COLO829 (cell line): ENCODE data around the gene LSP1.
"Not testable (repeated sequence)": the region's sequence is repeated elsewhere in the genome, so short reads cannot be mapped to it uniquely, and the experiment has no call there.

Experiments
- DNase-seq: peaks from one replicate; pipeline ENCODE4 v3.0.0; 2012; ENCODE audit warnings: low spot score

Gene LSP1

DNA sequence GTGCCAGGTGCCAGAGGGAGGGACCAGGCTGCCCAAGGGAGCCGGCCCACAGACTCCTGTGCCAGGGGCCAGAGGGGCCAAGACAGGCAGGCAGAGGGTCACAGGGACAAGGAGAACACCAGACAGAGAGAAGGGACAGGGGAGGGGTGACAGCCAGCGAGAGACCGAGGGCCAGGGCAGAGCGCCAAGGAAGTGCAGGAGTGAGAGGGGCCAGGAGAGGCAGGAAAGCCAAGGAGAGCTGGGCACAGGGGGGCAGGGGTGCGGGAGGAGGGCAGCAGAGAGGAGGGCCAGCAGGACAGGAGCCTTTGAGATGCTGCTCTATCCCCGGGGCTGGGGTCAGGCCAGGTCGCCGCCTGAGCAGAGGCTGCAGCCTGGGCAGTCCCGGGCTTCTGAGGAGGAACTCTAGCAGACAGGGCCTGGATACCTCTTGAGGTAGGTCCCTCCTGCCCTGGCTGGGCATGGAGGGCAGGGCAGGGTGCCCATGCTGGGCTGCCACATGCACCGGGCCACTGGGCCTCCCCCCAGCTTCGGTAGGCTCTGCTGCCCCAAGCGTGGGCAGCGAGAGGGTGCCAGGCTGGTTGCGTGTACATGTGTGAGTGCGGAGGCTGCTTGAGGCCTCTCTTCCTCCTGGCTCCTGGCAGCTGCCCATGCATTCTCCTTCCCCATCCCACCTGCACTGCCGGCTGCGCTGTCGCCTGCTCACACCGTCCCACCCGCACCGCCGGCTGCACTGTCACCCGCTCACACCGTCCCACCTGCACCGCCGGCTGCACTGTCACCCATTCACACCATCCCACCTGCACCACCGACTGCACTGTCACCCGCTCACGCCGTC, 12.2 kb downstream of the LSP1 start:
- no peak for DNase-seq

DNA sequence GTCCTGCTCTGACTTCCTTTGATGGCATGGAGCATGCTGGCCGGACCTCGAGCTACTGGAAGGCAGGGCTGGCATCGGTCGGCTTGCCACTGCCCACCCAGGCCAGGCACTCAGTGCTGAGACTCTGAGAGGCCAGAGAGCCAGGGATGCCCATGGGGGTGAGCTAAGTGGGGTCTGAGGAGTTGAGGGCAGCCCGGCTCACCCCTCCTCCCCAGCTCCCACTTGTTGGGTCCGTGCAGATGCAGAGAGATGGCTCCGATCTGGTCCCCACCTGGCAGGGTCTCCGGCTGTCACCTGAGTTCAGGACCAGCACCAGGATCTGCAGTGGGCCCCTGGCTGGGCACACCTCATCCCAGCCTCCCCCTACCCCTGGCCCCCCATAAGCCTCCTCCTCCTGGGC, 13.3 kb downstream of the LSP1 start:
- DNase-seq, result no peak

DNA sequence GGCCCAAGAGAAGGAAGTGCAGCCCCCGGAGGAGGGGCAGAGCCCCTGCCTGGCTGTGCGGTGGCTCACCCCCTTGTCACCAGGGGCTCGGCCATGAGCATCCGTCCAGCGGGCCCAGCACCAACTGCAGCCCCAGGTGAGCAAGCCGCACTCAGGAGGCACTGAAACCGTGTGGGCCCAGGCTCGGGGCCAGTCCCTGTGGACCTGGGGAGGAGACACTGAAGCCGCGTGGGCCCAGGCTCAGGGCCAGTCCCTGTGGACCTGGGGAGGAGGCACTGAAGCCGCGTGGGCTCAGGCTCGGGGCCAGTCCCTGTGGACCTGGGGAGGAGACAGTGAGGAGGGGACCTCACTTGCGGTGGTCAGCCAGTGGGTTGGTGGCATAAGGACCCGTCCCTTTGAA, 13.9 kb downstream of the LSP1 start:
- DNase-seq, result no peak

GRCh38 chr11:1867381-1867780, 14.5 kb downstream of the LSP1 start:
- no peak for DNase-seq

DNA sequence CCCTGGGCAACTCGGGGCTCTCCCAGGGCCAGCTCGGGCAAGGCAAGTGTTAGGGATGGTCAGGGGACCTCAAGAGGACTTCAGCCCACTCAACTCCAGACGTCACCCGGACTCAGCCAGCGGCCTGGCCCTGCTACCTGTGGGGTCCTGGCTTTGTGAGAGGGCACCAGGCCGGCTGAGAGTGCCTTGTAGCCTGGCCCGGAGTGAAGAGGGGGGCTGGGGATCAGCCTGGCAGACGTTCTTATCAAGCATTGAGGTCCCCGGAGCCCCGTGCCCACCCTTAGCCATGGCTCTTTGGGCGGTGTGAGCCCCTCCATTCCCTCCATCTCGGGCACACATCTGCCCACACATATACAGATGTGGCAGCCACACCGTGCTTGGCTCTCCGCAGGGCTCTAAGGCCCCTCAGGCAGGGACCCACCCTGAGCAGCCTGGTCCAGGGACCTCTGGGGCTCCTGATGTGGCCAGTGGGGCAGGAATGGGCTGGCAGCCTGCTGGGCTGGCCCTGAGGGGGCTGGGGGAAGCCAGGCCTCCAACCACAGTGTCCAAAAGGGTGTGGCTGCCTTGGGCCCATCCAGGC, 15.3 kb downstream of the LSP1 start:
- DNase-seq, result no peak

GRCh38 chr11:1868636-1869291, 15.9 kb downstream of the LSP1 start:
- no peak for DNase-seq

DNA sequence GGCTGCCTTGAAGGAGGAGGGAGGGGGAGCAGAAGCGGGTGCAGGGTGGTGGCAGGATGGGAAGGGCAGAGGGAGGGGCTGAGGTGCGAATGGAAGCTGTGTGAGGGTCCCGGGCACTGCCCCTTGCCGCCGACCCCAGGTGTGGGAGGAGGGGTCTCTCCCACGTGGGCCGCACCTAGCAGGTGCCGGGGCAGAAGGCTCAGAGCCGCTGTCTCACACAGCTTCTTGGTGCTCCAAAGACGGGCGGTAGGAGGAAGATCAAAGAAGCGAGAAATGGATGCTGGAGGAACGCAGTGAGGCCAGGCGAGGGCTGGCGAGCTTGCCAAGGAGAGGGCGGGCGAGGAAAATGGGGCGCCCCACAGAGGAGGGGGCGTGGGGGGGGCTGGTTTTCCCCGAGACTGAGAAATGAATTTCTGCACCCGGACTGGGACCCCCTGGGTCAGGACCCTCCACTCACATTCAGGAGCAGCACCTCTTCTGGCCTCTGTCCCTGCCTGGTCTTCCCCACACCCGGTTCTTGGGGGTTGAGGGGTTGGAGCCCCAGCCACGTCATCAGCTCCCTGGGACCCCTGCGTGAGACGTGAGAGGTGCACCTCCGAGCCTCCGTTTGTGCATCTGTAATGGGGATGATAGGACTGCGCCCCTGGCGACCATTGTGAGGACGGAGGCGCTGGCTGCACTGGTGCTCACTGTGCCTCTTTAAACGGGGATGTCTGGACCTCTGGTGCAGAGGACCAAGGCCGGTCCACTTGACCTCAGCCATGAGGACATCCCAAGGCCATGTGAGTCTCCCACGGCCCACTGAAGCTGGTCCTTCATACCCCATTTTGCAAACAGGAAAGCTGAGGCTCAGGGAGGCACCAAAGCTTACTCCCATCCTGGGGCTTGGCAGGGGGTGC, 16.8 kb downstream of the LSP1 start:
- no peak for DNase-seq

DNA sequence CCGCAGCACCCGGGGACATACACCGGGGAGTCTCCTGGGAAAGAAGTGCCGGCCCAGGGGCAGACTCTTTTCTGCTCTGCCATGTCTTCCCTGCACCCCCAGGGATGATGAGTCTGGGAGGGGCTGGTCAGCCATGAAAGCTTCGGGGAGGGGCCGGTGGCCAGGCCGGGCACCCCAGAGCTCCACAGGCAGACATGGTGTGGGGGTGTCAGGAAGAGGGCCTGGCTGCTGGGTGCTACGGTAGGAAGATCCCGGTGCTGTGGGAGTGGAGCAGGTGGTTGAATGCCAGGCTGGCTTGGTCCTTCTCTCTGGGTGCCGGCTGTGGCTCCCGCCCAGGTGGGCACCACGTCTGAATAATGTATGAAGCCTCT, 17.4 kb downstream of the LSP1 start:
- no peak for DNase-seq

DNA sequence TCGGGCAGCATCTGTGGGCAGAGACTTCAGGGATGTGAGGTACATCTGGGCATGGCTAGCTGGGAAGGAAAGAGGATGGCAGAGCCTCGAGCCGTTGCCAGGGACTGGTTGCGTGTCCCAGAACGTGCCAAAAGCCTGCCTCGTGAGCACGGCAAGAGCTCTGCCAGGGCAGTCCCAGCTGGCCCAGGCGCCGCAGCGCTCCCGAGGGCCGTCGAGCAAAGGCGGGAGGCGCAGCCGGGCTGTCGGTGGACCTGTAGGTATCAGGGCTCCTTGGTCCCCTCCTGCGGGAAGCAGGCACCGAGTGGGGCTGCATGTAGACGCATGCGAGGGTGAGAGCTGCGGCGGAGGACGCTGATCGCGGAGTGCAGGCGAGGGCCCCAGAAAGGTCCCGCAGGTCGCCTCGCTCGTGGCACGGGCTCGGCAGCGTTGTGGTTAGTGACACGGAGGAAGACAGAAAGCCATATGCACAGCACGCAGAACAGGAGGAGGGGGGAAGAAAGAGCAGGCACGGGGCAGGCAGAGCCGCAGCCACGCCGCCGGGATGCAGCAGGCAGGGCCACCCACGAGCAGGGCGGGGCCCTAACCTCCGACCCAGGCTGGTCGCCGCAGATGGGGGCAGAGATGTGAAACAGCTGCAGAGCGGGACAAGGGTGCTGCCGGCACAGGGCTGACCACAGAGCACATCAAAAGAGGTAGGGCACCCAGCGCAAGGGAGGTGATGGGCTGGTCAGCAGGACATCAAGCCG, 18.0 kb downstream of the LSP1 start:
- no peak for DNase-seq

DNA sequence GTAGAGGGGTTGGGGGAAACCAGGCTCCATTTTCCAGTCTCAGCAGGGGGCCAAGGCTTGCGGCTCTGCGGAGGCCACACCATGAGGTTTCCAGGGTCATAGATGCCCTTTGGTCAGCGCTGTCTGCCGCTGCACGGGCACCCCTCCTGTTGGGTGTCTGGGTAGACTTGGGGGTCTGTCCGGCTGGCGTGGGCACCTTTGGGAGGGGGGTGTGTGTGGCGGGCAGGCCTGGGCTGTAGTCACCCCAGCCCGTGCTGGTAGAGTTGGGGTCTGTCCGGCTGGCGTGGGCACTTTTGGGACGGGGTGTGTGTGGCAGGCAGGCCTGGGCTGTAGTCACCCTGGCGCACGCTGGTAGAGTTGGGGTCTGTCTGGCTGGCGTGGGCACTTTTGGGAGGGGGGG, 18.6 kb downstream of the LSP1 start:
- no peak for DNase-seq

- DNase-seq, result no peak
Observed at GRCh38 chr11:1872267-1872985, 19.5 kb downstream of the LSP1 start.

DNA sequence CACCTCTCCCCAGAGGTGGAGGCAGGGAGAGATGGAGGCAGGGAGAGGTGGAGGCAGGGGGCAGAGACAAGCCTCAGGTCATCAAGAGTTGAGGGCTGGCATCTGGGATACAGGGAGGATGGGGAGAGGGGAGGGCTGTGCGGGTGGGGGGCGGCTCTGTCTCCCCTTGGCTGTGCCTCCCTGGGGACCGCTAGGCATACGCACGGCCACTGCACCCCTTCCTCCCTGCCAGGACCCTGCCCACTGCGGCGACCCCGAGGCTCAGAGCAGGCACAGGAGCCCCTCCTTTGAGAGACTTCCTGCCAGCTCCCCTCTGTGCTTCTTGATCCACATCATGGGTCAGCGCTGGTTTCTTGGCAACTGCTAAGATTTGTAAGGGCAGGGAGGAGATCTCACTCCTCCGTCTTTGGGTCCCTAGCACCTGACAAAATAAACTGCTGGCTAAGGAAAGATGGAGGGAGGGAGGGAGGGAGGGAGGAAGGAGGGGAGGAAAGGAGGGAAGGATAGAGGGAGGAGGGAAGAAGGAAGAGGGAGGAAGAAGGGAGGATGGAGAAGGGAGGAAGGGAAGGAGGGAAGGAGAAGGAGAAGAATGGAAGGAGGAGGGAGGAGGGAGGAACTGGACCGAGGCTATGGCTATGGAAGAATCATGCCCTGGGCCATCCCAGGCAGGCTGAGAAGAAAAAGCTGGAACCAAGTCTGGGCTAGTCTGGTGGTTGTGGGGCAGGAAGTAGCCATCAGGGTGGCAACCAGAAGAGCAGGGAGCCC, 20.3 kb downstream of the LSP1 start:
- DNase-seq, result no peak

DNA sequence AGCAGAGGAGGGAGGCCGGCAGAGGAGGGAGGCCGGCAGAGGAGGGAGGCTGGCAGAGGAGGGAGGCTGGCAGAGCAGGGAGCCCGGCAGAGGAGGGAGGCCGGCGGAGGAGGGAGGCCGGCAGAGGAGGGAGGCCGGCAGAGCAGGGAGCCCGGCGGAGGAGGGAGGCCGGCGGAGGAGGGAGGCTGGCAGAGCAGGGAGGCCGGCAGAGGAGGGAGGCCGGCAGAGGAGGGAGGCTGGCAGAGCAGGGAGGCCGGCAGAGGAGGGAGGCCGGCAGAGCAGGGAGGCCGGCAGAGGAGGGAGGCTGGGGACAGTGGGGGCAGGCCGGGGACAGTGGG, 20.9 kb downstream of the LSP1 start:
- not testable (repeated sequence) for DNase-seq

DNA sequence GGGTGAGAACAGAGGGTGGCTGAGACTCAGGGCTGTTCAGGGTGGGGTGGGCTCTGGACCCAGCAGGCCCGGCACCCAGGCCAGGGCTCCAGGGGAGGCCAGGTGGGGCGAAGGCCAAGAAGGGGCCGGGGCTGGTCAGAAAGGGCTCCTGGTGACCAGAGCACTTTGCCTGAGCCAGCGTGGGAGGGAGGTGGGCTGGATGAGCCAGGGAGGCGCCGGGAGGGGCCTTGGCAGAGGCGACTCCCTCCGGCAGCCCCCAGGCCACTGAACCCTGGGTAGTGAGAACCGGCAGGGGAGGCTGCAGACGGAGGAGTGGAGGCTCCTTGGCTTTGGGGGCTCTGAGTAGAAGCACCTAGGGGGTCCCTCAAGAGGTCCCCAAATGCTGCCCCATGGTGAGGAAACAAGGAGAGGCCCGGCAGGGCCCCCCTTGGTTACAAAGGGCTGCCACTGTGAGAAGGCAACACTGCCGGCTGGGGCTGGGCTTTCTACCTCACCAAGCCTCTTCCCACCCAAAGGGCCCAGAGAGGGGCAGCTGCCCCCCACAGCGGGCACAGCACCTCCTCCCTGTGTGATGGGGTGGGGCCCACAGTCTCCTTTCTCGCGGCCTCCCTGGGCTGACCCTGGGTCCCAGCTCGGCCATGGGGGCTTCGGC, 21.7 kb downstream of the LSP1 start:
- DNase-seq, result not testable (repeated sequence)

GRCh38 chr11:1875093-1875850, 22.4 kb downstream of the LSP1 start:
- no peak for DNase-seq

GRCh38 chr11:1875851-1876301, 23.0 kb downstream of the LSP1 start:
- not testable (repeated sequence) for DNase-seq

GRCh38 chr11:1876361-1877063, 23.6 kb downstream of the LSP1 start:
- DNase-seq, result no peak
